SK-N-SH treated with all-trans-retinoic acid at 6 μM for 48 hours (cell line): ENCODE data around the gene IGFBP3.

Experiments used
- ATAC-seq: fragments of 200-7000 bp; cut with Tn5 transposase; 3 replicates; pipeline ENCODE4 v1.9.1; 2020; ENCODE audit warnings: mild to moderate bottlenecking, moderate library complexity
- ARNTL ChIP-seq: fragments of 450-650 bp; formaldehyde crosslinking; IDR thresholded peaks from 2 replicates; pipeline ENCODE4 v1.5.0; 2020; ENCODE audit warnings: low read depth, mild to moderate bottlenecking, moderate library complexity, borderline replicate concordance
- BACH2 ChIP-seq: fragments of 250-450 bp; sonication (Bioruptor Pico); IDR thresholded peaks from 2 replicates; pipeline ENCODE4 v1.9.0; 2021; ENCODE audit warnings: mild to moderate bottlenecking, borderline replicate concordance
- CREB5 ChIP-seq: fragments of 250-450 bp; sonication (Bioruptor Pico); IDR thresholded peaks from 2 replicates; pipeline ENCODE4 v1.5.1; 2020; ENCODE audit warnings: low read depth, mild to moderate bottlenecking, moderate library complexity
- CSDC2 ChIP-seq: fragments of 250-450 bp; sonication (Bioruptor Pico); IDR thresholded peaks from 2 replicates; pipeline ENCODE4 v1.5.0; 2020; ENCODE audit warnings: mild to moderate bottlenecking, moderate library complexity
- CSRNP3 ChIP-seq: fragments of 250-450 bp; sonication (Bioruptor Pico); IDR thresholded peaks from 2 replicates; pipeline ENCODE4 v1.5.1; 2021; ENCODE audit warnings: mild to moderate bottlenecking, moderate library complexity
- ESRRG ChIP-seq: fragments of 250-450 bp; sonication (Bioruptor Pico); IDR thresholded peaks from 2 replicates; pipeline ENCODE4 v1.6.1; 2021; ENCODE audit warnings: mild to moderate bottlenecking
- ISL1 ChIP-seq: fragments of 250-450 bp; sonication (Bioruptor Pico); IDR thresholded peaks from 2 replicates; pipeline ENCODE4 v2.1.2; 2022; ENCODE audit warnings: mild to moderate bottlenecking, moderate library complexity
- OSR1 ChIP-seq: fragments of 250-450 bp; sonication (Bioruptor Pico); IDR thresholded peaks from 2 replicates; pipeline ENCODE4 v1.8.0; 2022; ENCODE audit warnings: moderate library complexity, mild to moderate bottlenecking, inconsistent platforms
- PATZ1 ChIP-seq: fragments of 250-450 bp; sonication (Bioruptor Pico); IDR thresholded peaks from 2 replicates; pipeline ENCODE4 v1.8.0; 2020; ENCODE audit warnings: mild to moderate bottlenecking, moderate library complexity, borderline replicate concordance
- PPARA ChIP-seq: fragments of 250-450 bp; sonication (Bioruptor Pico); IDR thresholded peaks from 2 replicates; pipeline ENCODE4 v1.5.0; 2020; ENCODE audit warnings: mild to moderate bottlenecking, borderline replicate concordance
- RARB ChIP-seq: fragments of 250-450 bp; sonication (Bioruptor Pico); IDR thresholded peaks from 2 replicates; pipeline ENCODE4 v1.8.0; 2021; ENCODE audit warnings: mild to moderate bottlenecking, moderate library complexity
- SNAI2 ChIP-seq: fragments of 250-450 bp; sonication (Bioruptor Pico); IDR thresholded peaks from 2 replicates; pipeline ENCODE4 v1.5.0; 2020; ENCODE audit warnings: mild to moderate bottlenecking, moderate library complexity
- TOX ChIP-seq: fragments of 250-450 bp; sonication (Bioruptor Pico); IDR thresholded peaks from 2 replicates; pipeline ENCODE4 v1.8.0; 2021; ENCODE audit warnings: mild to moderate bottlenecking, moderate library complexity, borderline replicate concordance
- TSHZ2 ChIP-seq: fragments of 250-450 bp; sonication (Bioruptor Pico); IDR thresholded peaks from 2 replicates; pipeline ENCODE4 v1.5.0; 2020; ENCODE audit warnings: mild to moderate bottlenecking, moderate library complexity
- ZC3H10 ChIP-seq: fragments of 250-450 bp; sonication (Bioruptor Pico); IDR thresholded peaks from 2 replicates; pipeline ENCODE4 v1.5.1; 2021; ENCODE audit warnings: mild to moderate bottlenecking, moderate library complexity
- ZFP3 ChIP-seq: fragments of 250-450 bp; sonication (Bioruptor Pico); IDR thresholded peaks from 2 replicates; pipeline ENCODE4 v1.5.0; 2020; ENCODE audit warnings: mild to moderate bottlenecking, moderate library complexity
- ZFP30 ChIP-seq: fragments of 450-650 bp; formaldehyde crosslinking; IDR thresholded peaks from 2 replicates; pipeline ENCODE4 v1.5.0; 2022; ENCODE audit warnings: mild to moderate bottlenecking, moderate library complexity
- ZNF70 ChIP-seq: fragments of 450-650 bp; formaldehyde crosslinking; IDR thresholded peaks from 2 replicates; pipeline ENCODE4 v1.5.0; 2020; ENCODE audit warnings: mild to moderate bottlenecking, moderate library complexity
- ZNF8 ChIP-seq: fragments of 450-650 bp; formaldehyde crosslinking; IDR thresholded peaks from 2 replicates; pipeline ENCODE4 v1.5.0; 2020; ENCODE audit warnings: mild to moderate bottlenecking, moderate library complexity

The IGFBP3 gene

GRCh38 chr7:45872116-45873034, 48.7 kb downstream of the IGFBP3 start:
- no peak for TF ChIP-seq OSR1 (CRISPR knock-in tag)
- no peak for TF ChIP-seq ISL1 (CRISPR knock-in tag)
- no peak for TF ChIP-seq SNAI2
- TF ChIP-seq RARB (CRISPR knock-in tag): no peak
- TF ChIP-seq ZNF70 (CRISPR knock-in tag): no peak
- no peak for TF ChIP-seq CSRNP3
- TF ChIP-seq CSDC2: no peak
- no peak for TF ChIP-seq ZFP3 (CRISPR knock-in tag)
- TF ChIP-seq, all 23 proteins: peak for 0
- ATAC-seq: peak; percentile 49; the same call in 2 of the 3 replicates

- no peak for ATAC-seq
These were observed 51.6 kb downstream of the IGFBP3 start for GRCh38 chr7:45869426-45869825.

More at GRCh38 chr7:45869426-45869825, 51.6 kb downstream of the IGFBP3 start:
- TF ChIP-seq ZC3H10 (no peak), CREB5 (no peak), ESRRG (CRISPR knock-in tag) (no peak), RARB (CRISPR knock-in tag) (no peak), PPARA (CRISPR knock-in tag) (no peak), TSHZ2 (no peak), TOX (no peak), SNAI2 (no peak), PATZ1 (no peak), ZNF70 (CRISPR knock-in tag) (no peak), ZFP30 (CRISPR knock-in tag) (no peak), ZFP3 (CRISPR knock-in tag) (no peak), ARNTL (CRISPR knock-in tag) (no peak), BACH2 (CRISPR knock-in tag) (no peak), ZNF8 (CRISPR knock-in tag) (no peak), CSRNP3 (no peak), ISL1 (CRISPR knock-in tag) (no peak)
